GM19395 (cell line): ENCODE measurements around the gene KLF6.

Source experiments
- ATAC-seq: cut with Tn5 transposase; IDR thresholded peaks from one replicate; pipeline ENCODE4 v1.9.1; 2021; ENCODE audit warnings: mild to moderate bottlenecking, moderate library complexity; ENCODE audit not compliant: unreplicated experiment

Gene KLF6

DNA sequence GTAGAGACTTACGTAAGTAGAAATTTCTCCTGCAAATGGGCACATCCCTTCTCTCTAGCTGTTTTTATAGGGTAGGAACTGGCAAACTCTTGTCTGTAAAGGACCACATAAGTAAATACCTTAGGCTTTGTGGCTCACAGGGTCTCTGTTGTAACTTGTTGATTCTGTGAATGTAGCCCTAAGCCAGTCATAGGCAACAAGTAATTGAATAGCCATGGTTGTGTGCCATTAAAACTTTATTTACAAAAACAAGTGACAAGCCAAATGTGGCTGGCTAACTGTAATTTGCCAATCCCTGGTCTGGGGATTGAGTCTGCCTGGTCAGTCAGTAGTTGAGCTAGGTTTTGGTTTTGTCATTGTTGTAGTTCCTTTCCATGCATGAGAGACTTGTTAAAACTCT, 5.3 kb upstream of the KLF6 start:
- no peak for ATAC-seq

DNA sequence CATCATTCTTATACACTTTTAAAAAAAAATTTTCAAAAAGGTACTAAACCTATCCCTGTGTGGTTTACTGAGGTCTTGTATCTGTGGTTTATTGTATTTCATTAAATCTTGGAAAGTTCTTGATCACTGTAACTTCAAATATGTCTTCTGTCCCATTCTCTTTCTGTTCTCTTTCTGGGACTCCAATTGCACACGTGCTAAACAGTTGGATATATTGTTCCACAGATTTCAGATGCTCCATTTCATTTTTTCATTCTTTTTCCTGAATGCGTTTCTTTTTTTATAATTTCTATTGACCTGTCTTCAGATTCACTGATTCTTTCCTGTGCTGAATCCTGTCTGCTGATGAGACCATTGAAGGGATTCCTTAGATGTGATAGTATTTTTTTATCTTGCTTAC, 4.6 kb upstream of the KLF6 start:
- ATAC-seq = no peak

DNA sequence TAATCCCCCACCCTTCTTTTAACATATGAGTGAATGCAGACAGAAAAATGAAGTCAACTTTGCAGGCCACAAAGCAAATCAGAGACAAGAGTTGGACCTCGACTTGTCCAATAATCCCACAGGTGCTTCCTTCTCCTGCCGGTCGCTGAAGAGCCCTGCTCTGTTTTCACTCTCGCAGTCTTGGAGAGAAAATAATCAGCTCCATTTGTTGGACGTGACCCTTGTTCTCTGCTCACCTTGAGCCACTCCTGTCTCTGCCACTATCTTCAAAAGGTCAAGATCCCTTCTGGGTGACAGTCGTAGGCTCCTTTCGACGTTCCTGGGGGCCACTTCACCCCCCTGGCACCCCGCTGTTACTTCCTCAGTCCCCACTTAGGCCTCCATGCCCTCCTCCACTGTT, 2.8 kb upstream of the KLF6 start:
- ATAC-seq = no peak

DNA sequence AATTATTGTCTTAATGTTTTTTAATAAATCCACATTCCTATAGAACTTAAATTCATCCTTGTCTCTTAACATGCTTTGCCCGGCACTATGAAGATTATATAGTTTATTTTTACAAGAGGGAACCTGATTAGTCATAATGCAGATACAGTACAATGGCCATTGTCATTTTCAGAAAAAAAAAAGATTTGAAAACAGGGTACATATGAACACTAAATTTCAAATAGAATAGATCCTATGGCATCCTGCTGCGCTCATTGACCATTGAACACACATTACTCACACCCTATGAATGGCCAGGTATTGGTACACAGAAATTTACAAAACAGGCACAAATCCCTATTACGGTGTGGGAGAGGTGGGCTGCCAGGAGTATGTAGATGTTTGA, 2.0 kb upstream of the KLF6 start:
- no peak for ATAC-seq

GRCh38 chr10:3786295-3787015, 1.4 kb upstream of the KLF6 start:
- no peak for ATAC-seq

- peak; percentile 12 for ATAC-seq
Measured at GRCh38 chr10:3785851-3786271, 852 bp upstream of the KLF6 start.

GRCh38 chr10:3785251-3785850, 342 bp upstream of the KLF6 start:
- ATAC-seq = peak; percentile 71

DNA sequence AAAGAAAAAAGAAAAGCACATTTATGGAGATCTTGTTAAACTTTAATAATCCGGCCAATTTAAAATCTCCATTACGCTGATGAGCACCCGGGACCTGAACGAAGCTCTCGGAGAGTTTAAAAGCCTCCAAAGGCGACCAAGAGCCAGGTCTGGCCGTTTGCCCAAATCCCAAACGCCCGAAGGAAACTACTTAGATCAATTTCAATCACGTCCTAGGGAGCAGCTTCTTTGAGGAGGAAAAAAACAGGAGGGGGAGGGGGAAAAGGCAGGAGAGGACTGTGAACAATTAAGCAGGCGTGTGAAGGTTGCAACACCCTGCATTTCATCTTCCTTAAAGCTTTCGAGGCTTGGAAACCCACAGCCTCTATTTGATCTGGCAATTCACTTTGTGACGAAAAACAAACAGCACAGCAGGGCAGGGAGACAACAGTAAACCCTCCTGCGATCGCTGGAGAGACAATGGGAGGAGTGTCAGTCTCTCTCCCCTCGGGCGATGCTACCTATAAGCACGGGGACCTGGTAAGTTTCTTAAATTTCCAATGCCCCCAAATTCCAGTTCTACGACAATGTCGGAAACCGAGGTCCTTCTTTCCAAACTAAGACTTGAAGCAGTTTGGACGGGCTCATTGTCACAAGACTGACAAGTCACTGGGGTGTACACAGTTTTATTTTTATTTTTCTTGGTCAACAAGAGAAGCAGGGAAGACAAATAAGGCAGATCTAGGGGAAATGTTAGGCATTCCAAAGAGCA, 1.2 kb downstream of the KLF6 start:
- ATAC-seq = no peak

DNA sequence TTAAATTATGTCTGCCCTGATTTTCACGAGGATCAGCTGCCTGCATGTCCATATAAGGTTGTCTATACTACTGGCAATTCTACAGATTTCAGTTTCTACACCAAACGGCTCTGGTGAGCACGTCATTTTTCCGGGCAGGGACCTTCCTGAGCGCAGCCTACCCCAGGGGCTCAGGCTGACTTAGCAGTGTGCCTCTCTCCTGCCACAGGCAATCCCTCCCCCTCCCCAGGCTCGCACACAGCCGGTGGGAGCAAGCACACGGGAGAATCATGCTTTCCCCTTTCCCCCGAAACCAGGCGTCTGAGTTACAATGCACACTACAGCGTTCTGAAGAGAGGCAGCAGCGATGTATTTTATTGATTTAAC, 1.7 kb downstream of the KLF6 start:
- peak; percentile 38 for ATAC-seq

GRCh38 chr10:3782451-3783315, 2.3 kb downstream of the KLF6 start:
- peak; percentile 21 for ATAC-seq

GRCh38 chr10:3782146-3782450, 2.9 kb downstream of the KLF6 start:
- no peak for ATAC-seq

DNA sequence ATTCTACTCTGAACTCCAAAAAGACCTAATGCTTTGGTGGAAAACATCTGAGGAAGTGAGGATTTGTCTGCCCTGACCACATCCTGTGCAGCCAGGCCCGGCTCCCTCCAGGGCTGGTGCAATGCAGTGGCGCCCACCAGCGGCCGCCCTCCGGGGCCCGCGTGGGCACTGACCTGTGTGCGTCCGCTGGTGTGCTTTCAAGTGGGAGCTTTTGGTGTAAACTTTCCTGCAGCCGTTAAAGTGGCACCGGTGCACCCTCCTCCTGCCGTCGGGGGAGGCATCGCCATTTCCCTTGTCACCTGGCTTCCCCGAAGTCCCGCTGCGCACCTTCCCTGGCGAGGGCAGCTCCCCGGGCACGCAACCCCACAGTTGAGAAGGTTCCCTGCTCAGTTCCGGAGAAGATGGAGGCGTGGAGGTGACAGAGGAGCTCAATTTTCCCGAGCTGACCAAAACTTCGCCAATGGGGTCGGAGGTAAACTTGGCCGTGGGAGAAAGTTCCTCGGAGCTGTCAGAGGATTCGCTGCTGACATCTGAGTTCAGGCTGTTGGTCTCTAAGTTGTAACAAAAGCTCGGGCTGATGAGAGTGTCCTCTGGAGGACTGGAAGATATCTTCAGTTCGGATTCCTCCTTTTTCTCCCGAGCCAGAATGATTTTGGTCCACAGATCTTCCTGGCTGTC, 3.4 kb downstream of the KLF6 start:
- ATAC-seq = no peak

- ATAC-seq = no peak
Measured at GRCh38 chr10:3780771-3781467, 4.1 kb downstream of the KLF6 start.

GRCh38 chr10:3780021-3780770, 4.8 kb downstream of the KLF6 start:
- ATAC-seq = no peak

DNA sequence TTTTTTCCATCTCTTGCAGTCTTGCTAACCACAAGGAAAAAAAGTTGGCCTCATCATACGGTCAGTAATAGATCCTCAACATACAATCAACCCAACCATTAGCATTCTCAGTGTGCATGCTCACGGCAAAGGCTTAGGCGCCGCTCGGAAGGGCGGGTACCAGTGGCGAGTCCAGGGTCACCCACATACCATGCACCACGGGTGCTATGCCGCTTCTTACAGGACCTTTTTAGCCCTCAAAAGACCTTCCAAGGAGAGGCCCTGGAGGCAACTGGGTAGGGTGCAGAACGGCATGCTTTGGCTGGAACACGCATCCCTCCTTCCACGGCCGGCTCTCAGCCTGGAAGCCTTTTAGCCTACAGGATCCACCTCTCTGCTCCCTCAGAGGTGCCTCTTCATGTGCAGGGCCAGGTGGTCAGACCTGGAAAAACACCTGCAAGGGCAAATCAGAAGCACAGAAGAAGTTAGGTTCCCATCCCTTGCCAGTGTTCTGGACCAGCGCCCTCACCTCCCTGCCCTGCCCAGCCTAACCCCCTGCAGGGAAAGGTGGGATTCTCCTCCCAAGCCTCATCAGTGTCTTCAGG, 5.8 kb downstream of the KLF6 start:
- no peak for ATAC-seq

DNA sequence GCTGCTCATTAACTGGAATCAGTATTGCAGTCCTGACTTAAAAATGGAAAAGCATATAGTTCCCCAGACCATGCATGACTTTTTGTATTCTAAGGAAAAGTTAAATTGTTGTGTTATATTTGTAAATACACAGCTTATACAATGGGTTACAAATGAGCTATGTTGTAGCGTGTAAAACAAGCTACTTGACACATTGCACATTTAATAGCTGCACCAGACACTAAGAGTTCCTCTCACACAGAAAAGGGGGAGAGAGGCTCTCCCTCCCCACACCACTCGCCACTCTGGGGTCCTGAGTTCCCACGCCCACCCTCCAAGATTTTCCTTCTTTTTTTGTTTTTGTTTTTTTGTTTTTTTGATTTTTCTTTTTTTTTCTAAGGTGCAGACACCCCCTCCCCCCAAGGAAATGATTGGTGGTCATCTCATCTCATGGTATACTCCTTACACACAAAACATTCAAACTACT, 6.3 kb downstream of the KLF6 start:
- ATAC-seq = no peak

DNA sequence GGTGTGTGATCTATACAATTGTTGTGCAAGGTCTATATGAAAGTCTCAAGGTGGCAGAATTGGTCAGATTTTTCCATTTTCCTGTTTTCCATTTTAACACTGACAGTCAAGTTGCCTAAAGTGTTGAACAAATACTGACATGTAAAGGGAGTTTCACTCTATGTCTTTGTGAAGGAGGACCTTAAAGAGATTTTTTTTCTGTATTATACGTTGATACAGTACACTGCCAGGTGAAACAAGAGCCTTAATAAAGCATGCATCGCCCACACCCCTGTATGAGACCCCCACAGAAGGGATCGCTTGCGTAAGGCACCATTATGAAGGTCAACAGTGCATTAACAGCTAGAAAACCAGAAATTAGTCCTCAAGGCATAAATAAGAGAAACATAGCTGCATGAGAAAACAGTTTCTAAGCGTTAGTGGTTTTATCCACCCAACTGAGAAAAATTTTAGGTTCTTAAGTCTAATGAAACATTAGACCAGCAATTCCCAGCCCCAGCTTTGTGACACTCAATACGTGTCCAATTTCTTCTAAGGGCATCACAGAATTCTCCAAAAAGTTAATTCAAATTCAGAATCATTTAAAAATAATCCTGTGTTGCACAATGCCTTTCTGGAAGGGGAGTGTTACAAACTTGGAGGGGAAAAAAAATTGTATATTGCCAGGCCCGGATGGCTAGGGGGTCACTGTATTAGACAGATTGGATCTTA, 6.9 kb downstream of the KLF6 start:
- no peak for ATAC-seq

GRCh38 chr10:3776796-3777571, 8.0 kb downstream of the KLF6 start:
- no peak for ATAC-seq
